Omental fat pad (tissue), 4 donors: ENCODE data around the gene LMOD2. TPM values are rescaled to one million over a fixed set of nuclear protein-coding genes. Genes with fewer than 3 reads are reported as not detected.
"Not testable (repeated sequence)": the region's sequence is repeated elsewhere in the genome, so short reads cannot be mapped to it uniquely, and the experiment has no call there.

ENCODE experiments used
- ATAC-seq: fragments of 150-250 bp; one replicate; pipeline ENCODE4 v1.9.1; 2016; ENCODE audit warnings: mild to moderate bottlenecking, moderate library complexity; ENCODE audit not compliant: low FRiP score
- DNase-seq: peaks from one replicate; pipeline ENCODE4 v3.0.0-alpha.2; 2019; ENCODE audit warnings: low spot score
- total RNA-seq, 4 donors: library from RNA; depleted of rRNA; stranded (reverse); fragments of >200 nt; gene quantifications; one replicate each; pipeline ENCODE4 v1.1.0, GENCODE V29; 2016
- TF ChIP-seq, protein P1 (sequence below), 3 donors: fragments of 450-650 bp; IDR thresholded peaks; one replicate each; pipeline ENCODE4 v1.5.1; 2016 to 2017; ENCODE audit warnings: antibody characterized with exemption in 3 of 3, mild to moderate bottlenecking in 3 of 3, moderate library complexity in 2 of 3

Gene LMOD2
- total RNA-seq, 4 donors from 2014 or later, result not detected

GRCh38 chr7:123632808-123633207 lies 22.9 kb upstream of the LMOD2 start:
- TF ChIP-seq, protein P1, sequence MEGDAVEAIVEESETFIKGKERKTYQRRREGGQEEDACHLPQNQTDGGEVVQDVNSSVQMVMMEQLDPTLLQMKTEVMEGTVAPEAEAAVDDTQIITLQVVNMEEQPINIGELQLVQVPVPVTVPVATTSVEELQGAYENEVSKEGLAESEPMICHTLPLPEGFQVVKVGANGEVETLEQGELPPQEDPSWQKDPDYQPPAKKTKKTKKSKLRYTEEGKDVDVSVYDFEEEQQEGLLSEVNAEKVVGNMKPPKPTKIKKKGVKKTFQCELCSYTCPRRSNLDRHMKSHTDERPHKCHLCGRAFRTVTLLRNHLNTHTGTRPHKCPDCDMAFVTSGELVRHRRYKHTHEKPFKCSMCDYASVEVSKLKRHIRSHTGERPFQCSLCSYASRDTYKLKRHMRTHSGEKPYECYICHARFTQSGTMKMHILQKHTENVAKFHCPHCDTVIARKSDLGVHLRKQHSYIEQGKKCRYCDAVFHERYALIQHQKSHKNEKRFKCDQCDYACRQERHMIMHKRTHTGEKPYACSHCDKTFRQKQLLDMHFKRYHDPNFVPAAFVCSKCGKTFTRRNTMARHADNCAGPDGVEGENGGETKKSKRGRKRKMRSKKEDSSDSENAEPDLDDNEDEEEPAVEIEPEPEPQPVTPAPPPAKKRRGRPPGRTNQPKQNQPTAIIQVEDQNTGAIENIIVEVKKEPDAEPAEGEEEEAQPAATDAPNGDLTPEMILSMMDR (IDR thresholded peaks at IDR 0.05), result no peak
- ATAC-seq, result no peak

DNA sequence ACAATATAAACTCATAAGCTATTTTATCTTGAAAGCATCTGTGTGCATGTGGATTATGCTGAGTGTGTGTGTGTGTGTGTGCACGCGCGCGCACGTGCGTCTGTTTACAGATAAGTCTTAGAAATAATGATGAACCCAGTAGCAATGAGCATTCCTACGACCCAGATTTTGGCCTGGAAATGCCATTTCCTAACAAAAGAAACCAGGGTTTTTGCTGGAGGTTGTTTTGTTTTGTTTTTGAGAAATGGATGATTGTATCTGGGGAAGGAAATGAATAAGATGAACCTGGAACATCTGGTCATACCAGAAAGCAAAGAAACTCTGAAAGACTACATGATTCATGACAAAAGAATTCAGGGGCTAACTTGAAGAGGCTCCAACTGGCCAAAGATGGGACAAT lies 22.1 kb upstream of the LMOD2 start:
- DNase-seq (no peak), ATAC-seq (no peak)
- TF ChIP-seq, protein P1 (IDR thresholded peaks at IDR 0.05), result no peak

More at GRCh38 chr7:123632808-123633207, 22.9 kb upstream of the LMOD2 start:
- no peak for DNase-seq

DNA sequence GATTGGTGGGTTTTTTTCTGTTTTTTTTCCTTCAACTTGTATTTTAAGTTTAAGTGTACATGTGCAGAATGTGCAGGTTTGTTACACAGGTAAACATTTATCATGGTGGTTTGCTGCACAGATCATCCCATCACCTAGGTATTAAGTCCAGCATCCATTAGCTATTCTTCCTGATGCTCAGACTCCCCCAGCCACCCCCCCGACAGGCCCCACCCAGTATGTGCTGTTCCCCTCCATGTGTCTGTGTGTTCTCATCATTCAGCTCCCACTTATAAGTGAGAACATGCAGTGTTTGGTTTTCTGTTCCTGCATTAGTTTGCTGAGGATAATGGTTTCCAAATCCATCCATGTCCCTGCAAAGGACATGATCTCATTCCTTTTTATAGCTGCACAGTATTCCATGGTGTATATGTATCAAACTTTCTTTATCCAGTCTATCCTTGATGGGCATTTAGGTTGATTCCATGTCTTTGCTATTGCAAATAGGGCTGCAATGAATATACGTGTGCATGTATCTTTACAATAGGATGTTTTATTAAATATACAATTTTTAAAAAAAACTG lies 21.6 kb upstream of the LMOD2 start:
- not testable (repeated sequence) for DNase-seq, ATAC-seq

DNA sequence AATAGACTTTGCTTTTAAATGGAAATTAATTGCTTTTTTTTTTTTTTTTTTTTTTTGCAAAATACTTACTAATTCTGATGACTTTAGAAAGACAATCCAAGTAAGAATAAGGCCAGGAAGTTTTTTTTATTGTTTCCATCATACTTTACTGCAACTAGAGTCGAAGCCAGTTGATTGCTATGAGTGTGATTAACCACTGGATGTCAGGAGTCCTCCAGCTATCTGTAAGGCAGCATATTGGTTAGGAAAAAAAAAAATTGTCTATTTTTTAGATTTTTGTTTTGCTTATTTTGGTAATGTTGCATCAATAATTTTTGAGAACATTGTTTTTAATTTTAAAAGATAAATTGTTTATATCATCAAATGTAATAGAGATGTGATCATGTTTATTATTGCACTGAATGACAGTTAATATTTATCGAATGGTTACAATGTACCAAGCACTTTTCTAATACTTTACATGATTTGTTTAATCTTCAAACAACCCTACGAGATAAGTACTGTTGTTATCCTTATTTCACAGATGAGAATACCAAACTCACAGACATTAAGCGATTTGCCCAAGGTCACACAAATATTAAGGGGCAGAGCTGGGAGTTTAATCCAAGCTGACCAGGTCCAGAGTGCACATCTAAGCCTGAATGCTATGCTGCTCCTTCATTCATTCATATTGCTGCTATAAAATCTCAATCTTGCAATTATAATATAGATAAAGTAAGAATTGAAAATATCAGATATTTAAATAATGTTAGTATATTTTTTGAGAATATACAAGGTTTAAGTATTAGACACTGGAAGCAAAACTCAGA lies 19.9 kb upstream of the LMOD2 start:
- no peak for ATAC-seq
- TF ChIP-seq, protein P1 (IDR thresholded peaks at IDR 0.05), result no peak
- DNase-seq, result no peak

DNA sequence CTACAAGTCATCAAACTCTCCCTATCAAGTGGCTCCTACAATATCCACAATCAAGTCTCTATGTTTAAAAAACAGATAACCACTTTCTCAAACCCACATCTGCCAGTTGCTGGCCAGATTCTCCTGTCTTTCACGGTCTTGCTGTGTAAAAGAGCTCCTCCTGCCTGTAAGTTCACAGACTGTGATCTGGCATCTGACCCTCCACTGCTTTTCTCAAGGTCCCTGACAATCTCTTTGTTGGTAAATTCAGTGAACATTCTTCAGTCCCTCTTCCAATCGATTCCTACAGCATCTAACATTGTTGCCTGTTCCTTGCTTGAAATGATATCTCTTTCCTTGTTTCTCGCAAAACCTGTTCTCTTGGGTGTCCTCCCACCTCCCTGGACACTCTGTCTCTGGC lies 18.5 kb upstream of the LMOD2 start:
- TF ChIP-seq, protein P1 (IDR thresholded peaks at IDR 0.05), result no peak
- ATAC-seq, result no peak
- DNase-seq, result no peak

GRCh38 chr7:123637878-123638277 lies 17.8 kb upstream of the LMOD2 start:
- DNase-seq (no peak), ATAC-seq (no peak)
- TF ChIP-seq, protein P1 (IDR thresholded peaks at IDR 0.05), result no peak

DNA sequence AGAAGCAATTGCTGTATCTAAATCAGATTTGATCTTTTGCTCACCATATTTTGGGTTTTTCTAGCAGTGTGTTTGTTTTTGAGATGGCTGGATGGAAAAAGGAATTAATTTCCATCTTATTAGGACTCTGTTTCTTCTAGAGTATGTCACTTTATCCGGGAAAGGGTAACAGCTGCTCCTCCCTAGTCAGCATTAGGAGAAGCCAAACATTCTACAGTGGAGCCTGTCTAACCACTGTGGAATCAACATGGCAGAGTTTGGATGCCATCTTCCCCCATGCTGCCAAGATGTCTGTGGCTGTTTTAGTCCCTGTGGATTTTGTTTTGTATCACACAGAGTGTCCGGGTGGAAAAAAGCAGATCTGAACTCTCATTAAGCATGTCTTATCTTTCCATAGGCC lies 16.0 kb upstream of the LMOD2 start:
- TF ChIP-seq, protein P1 (IDR thresholded peaks at IDR 0.05), result no peak
- DNase-seq (no peak), ATAC-seq (no peak)
